Pancreas (tissue), 10 donors: ENCODE results near the gene SLC7A11. TPM values are rescaled to one million over a fixed set of nuclear protein-coding genes. Genes with fewer than 3 reads are reported as not detected.

Experiments
- ATAC-seq, 4 donors: fragments of 200-7000 bp; cut with Tn5 transposase; one replicate each; pipeline versions ENCODE4 v1.8.0 to v1.9.1; 2020; ENCODE audit warnings: mild to moderate bottlenecking in 4 of 4, moderate library complexity in 4 of 4
- DNase-seq, 6 donors: peaks; one replicate each; pipeline ENCODE4 v3.0.0-alpha.2; 2020
- FAIRE-seq: peaks from 2 replicates; lab custom pipeline; 2012; peaks lifted over from hg19 to GRCh38; lab: Jason Lieb, UNC
- H3K27ac ChIP-seq, 4 donors: fragments of 200-600 bp; sonication (generic); 1 replicate in 3 of 4; 2 replicates in 1 of 4; pipeline versions ENCODE4 v1.5.0 to v1.8.0; 2020
- H3K27me3 ChIP-seq, 4 donors: fragments of 200-600 bp; one replicate each; pipeline ENCODE4 v1.8.0; 2021
- H3K36me3 ChIP-seq, 3 donors: fragments of 200-600 bp; sonication (generic) in 1 of 3; one replicate each; pipeline versions ENCODE4 v1.5.0 to v1.8.0; 2020 to 2021
- H3K4me1 ChIP-seq, 3 donors: fragments of 200-600 bp; one replicate each; pipeline ENCODE4 v1.8.0; 2021
- H3K4me3 ChIP-seq, 4 donors: fragments of 200-600 bp; sonication (generic) in 2 of 4; one replicate each; pipeline versions ENCODE4 v1.5.0 to v1.8.0; 2020 to 2021
- H3K9me3 ChIP-seq, 4 donors: fragments of 200-600 bp; one replicate each; pipeline ENCODE4 v1.8.0; 2021
- CTCF ChIP-seq, 4 donors: fragments of 200-600 bp; sonication (generic) in 3 of 4; IDR thresholded peaks; one replicate each; pipeline versions ENCODE4 v1.5.0 to v1.8.0; 2021; ENCODE audit warnings: antibody characterized with exemption in 4 of 4
- WGBS, 2 donors: extraction: QIAGEN DNeasy Blood & Tissue Kit; methylation state at CpG; one replicate each; pipeline ENCODE4 v1.1.7; 2013; 5-methylcytosine and 5-hydroxymethylcytosine counted together
- intact Hi-C, 3 donors: fragments of 100-400 bp; cut with DNase I; formaldehyde crosslinking; loops; one replicate each; pipeline versions ENCODE4 v1.11.1 to v1.14.2; 2022
- polyA plus RNA-seq, 2 donors: library from polyadenylated mRNA; stranded (reverse); fragments of 200-250 nt; gene quantifications; one replicate each; pipeline ENCODE4 v1.2.3, GENCODE V29; 2013
- total RNA-seq, 6 donors: library from RNA; stranded (reverse); fragmentation: NEBNext Ultra II Directional in 4 of 6; extraction: Animal tissue kit (Norgen Biotek cat#: 25700) in 4 of 6; gene quantifications; one replicate each; pipeline versions ENCODE4 v1.2.1 to v1.2.4, GENCODE V29; 2021 to 2023
- donor health status: healthy with polysubstance abuse.
- donor health status: DM: no; HTN: no; CAD: no; lungs with moderate emphysema.
- donor health status: DM: no; HTN: no; CAD: no.
- donor health status: control.
- donor health status: control.
- donor health status: Bipolar disorder and iron deficiency.
- donor health status: DM: yes; HTN: yes; CAD: no.
- donor health status: DM: no; HTN: no; CAD: no.
- donor health status: DM: no; HTN: no; CAD: no.
- donor health status: DM: yes; HTN: yes; CAD: no.

Gene SLC7A11
- total and polyA plus RNA-seq, 8 donors = 0.42 to 9.1 (median 1.3) TPM

GRCh38 chr4:138263247-138263816 lies 21.2 kb upstream of the SLC7A11 start:
- Histone ChIP-seq H3K36me3 (no peaks in the 10 kb centered on the region), H3K4me1 (no peaks in the 10 kb centered on the region), H3K4me3 (no peak overlapping the region), H3K27me3 (no peaks in the 10 kb centered on the region), H3K9me3 (no peaks in the 10 kb centered on the region), H3K27ac (no peak overlapping the region)
- intact Hi-C loops = no loop called here
- DNase-seq = no peak
- no peak for FAIRE-seq
- 51 to 57% methylated on average over 3 of the region's 3 CpGs for WGBS, 2 donors
- no peak for TF ChIP-seq CTCF (IDR thresholded peaks at IDR 0.05)
- peak in 2 of 4 donors; percentile 35 to 41 for ATAC-seq

GRCh38 chr4:138262469-138262868 lies 20.3 kb upstream of the SLC7A11 start:
- intact Hi-C loops = no loop called here
- TF ChIP-seq CTCF (IDR thresholded peaks at IDR 0.05) = no peak
- Histone ChIP-seq H3K9me3 (no peaks in the 10 kb centered on the region), H3K27me3 (no peaks in the 10 kb centered on the region), H3K4me3 (no peak overlapping the region), H3K36me3 (no peaks in the 10 kb centered on the region), H3K4me1 (no peaks in the 10 kb centered on the region), H3K27ac (no peak overlapping the region)
- no peak for DNase-seq
- no peak for ATAC-seq
- 42 to 66% methylated on average over 3 of the region's 3 CpGs for WGBS, 2 donors
- FAIRE-seq = no peak

- H3K27me3 ChIP-seq = no peaks in the 10 kb centered on the region
- ATAC-seq (no peak), DNase-seq (no peak), FAIRE-seq (no peak)
- H3K4me3 ChIP-seq = no peak overlapping the region
- H3K36me3 ChIP-seq = no peaks in the 10 kb centered on the region
- intact Hi-C loops = no loop called here
- no peak overlapping the region for H3K27ac ChIP-seq
- TF ChIP-seq CTCF (IDR thresholded peaks at IDR 0.05) = no peak
- H3K4me1 ChIP-seq = no peaks in the 10 kb centered on the region
- no peaks in the 10 kb centered on the region for H3K9me3 ChIP-seq
- WGBS, 2 donors = 77 to 87% methylated on average over 4 of the region's 4 CpGs
Measured at GRCh38 chr4:138262030-138262429, 19.9 kb upstream of the SLC7A11 start.

GRCh38 chr4:138259824-138260223 lies 17.7 kb upstream of the SLC7A11 start:
- Histone ChIP-seq H3K4me3 (no peak overlapping the region), H3K36me3 (no peaks in the 10 kb centered on the region), H3K27me3 (no peaks in the 10 kb centered on the region), H3K4me1 (no peaks in the 10 kb centered on the region), H3K27ac (no peak overlapping the region), H3K9me3 (no peaks in the 10 kb centered on the region)
- FAIRE-seq (no peak), DNase-seq (no peak), ATAC-seq (no peak)
- WGBS, 2 donors = 27 to 29% methylated on average over 2 of the region's 2 CpGs
- intact Hi-C loops = no loop called here
- TF ChIP-seq CTCF (IDR thresholded peaks at IDR 0.05) = no peak

- Histone ChIP-seq H3K36me3 (no peaks in the 10 kb centered on the region), H3K27ac (no peak overlapping the region), H3K27me3 (no peaks in the 10 kb centered on the region), H3K4me1 (no peaks in the 10 kb centered on the region), H3K4me3 (no peak overlapping the region), H3K9me3 (no peaks in the 10 kb centered on the region)
- TF ChIP-seq CTCF (IDR thresholded peaks at IDR 0.05) = no peak
- no peak for DNase-seq
- no peak for FAIRE-seq
- intact Hi-C loops = no loop called here
- no peak for ATAC-seq
- WGBS, 2 donors = 58 to 67% methylated on average over 4 of the region's 4 CpGs
Measured at GRCh38 chr4:138259271-138259670, 17.1 kb upstream of the SLC7A11 start.
